Nucleus accumbens (tissue), 56 donors: ENCODE results near the gene ZNF396.

Source experiments
- DNase-seq, 56 donors: peaks; one replicate each; lab custom pipeline; 2025; lab: John Stamatoyannopoulos, UW

Gene ZNF396

GRCh38 chr18:35343936-35344735 is 33.0 kb downstream of the ZNF396 start, which contains the start of gene ZNF24:
ZNF24 (minus strand) TSS chr18:35344420; CDS start chr18:35340650, 3,770 bp downstream.
- DNase-seq: peak; percentile 71 to 99 (median 94)

DNA sequence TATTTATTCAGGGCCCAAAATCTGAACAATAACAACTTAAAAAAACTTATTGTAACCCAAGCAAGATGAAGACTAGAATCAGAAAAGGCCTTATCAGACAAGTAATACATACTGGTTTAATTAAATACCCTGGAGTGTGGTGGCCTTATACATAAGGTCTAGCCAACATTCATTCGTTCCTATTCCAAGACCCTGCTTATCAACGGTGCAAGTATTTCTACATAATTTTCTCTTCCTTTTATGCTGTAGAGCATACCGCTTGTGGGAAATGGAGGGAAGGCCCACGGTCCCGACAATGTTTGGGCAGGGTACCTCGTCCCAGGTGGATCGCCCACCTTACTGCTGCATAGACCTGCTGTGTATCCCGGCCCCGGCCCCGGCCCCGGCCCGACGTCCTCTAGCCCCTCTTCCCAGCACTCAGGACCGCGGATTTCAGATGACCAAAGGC is 33.6 kb downstream of the ZNF396 start:
- no peak for DNase-seq

DNA sequence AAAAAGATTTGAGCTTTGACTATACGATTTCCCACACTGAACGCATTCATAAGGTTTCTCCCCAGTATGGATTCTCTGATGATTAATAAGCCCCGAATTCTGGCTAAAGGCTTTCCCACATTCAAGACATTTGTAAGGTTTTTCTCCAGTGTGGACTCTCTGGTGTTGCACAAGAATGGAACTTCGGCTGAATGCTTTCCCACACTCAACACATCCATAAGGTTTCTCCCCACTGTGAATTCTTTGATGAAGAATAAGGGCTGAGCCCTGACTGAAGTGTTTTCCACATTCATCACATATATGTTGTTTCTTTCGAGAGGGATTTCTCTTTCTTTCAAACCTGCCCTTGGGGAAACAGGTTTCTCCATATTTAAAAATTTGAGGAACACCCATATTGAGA is 39.9 kb downstream of the ZNF396 start:
- DNase-seq: no peak

GRCh38 chr18:35335866-35336265 is 41.3 kb downstream of the ZNF396 start:
- DNase-seq: no peak

DNA sequence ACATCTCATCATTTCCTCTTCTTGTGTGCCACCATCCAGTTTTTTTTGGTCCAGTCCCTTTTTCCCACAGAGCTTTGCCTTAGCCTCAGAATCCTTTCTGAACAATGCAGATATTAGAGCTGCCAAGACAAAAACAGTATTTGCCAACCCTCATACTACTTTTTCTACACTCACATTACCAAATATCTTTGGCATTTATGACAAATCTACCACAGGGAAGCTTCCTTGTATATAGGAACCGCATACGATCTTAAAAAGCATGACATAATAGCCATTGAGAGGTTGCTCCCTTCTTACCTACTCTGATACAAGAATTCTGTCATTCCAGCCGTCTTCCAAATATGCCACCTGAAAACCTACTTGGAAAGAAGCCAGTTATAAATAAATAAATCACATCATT is 42.3 kb downstream of the ZNF396 start:
- no peak for DNase-seq

- no peak for DNase-seq
Measured at GRCh38 chr18:35334212-35334611, 42.9 kb downstream of the ZNF396 start.

GRCh38 chr18:35331367-35332087 is 45.6 kb downstream of the ZNF396 start:
- DNase-seq: no peak

GRCh38 chr18:35328868-35329267 is 48.3 kb downstream of the ZNF396 start:
- DNase-seq: no peak

DNA sequence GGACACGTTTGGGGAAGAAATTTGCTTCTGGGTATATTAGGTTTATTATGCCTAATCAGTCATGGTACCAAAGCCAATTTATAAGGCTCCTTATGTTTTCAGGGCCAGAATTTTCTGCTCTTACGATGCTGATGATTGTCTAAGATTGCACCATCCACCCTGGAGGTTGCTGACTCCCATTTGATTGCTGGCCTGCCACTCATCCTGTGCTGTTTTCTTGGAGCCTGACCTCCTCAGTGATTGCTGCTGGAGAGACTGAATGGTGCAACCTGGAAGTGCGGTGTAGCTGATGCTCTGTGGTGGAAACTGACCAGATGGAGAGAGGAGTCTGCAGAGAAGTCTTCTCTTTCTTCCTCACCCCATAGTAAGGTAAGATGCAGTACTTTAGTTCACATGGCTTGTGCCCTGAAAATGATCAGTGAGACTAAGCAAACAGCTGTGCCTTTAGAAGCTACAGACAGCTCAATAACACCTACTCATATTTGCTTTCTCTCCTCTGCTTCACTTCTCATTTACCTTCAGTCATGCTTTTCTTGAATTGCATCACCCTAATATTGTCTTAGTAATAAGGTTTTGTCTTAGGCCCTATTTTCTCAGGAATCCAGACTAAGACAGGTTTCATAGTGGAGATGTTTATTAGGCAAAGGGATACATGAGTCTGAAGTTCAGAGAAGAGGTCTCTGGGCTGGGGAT is 50.3 kb downstream of the ZNF396 start:
- DNase-seq: no peak

DNA sequence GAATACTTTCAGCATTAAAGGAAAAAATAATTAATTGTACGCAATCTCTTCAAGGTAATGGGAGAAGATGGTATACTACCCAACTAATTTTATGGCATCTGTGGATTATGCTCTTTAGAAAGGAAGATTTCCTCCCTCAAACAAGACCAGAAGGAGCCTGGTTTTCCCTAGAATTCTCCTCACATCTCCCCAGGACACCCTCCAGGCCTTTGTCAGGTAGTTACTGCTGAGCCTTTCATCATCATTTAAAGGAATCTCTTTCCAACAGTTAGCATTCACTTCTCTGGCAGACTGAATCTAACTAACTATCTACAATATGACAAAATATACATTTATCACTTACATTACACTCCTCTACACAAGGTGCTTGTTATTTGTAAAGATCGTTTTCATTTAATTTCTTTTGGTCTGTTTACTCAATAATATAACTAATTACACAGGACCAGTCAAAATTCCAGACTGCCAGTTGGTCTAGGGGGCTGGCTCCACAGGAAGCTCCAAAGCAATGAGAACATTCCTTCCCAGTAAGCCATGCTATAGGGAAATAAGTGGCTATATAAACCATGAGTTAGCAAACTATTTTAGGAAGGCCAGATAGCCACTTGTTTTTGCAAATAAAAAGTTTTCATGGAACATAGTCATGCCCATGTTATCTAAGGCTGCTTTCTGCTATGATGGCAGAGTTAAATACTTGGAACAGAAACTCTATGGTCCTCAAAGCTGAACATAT is 52.0 kb downstream of the ZNF396 start:
- DNase-seq: no peak

- no peak for DNase-seq
Measured at GRCh38 chr18:35322486-35323458, 54.4 kb downstream of the ZNF396 start.
